Astrocyte of the spinal cord (primary cell): Measurements from ENCODE around the gene MAD2L2.

Experiments used
- DNase-seq: peaks from one replicate; pipeline ENCODE4 v3.0.0; 2011; ENCODE audit warnings: low read depth, low spot score
- H3K4me3 ChIP-seq: 2 replicates; pipeline ENCODE4 v1.5.1; 2011; ENCODE audit warnings: low read depth, mild to moderate bottlenecking, low read length, moderate library complexity
- CTCF ChIP-seq: IDR thresholded peaks from 2 replicates; pipeline ENCODE4 v1.5.1; 2012; ENCODE audit warnings: low read depth, mild to moderate bottlenecking, low read length, inconsistent platforms
- in situ Hi-C: cut with HindIII; loops from 2 replicates; pipeline ENCODE4 v1.10.0; 2017; ENCODE audit warnings: low sequenced_read_pairs

The MAD2L2 gene

GRCh38 chr1:11628767-11629166, 52.2 kb downstream of the MAD2L2 start:
- H3K4me3 ChIP-seq, result no peak overlapping the region
- no peak for TF ChIP-seq CTCF
- DNase-seq, result no peak
- in situ Hi-C loops, result no loop called here

- no peak for TF ChIP-seq CTCF
- H3K4me3 ChIP-seq, result no peak overlapping the region
- no peak for DNase-seq
- in situ Hi-C loops, result no loop called here
These were observed 54.4 kb downstream of the MAD2L2 start for GRCh38 chr1:11626551-11626950.
